ENCODE results near the gene MAPRE2. TPM values are rescaled to one million over a fixed set of nuclear protein-coding genes. Genes with fewer than 3 reads are reported as not detected.
A peak's percentile ranks its signal among the peaks of the same experiment; 100 is the strongest.

MAPRE2 gene
- total and polyA plus RNA-seq, 2 of the 13 experiments (the other 11 are each of a cell fraction or from before 2014, with no cell fraction given), result 34.5 to 67.9 TPM

DNA sequence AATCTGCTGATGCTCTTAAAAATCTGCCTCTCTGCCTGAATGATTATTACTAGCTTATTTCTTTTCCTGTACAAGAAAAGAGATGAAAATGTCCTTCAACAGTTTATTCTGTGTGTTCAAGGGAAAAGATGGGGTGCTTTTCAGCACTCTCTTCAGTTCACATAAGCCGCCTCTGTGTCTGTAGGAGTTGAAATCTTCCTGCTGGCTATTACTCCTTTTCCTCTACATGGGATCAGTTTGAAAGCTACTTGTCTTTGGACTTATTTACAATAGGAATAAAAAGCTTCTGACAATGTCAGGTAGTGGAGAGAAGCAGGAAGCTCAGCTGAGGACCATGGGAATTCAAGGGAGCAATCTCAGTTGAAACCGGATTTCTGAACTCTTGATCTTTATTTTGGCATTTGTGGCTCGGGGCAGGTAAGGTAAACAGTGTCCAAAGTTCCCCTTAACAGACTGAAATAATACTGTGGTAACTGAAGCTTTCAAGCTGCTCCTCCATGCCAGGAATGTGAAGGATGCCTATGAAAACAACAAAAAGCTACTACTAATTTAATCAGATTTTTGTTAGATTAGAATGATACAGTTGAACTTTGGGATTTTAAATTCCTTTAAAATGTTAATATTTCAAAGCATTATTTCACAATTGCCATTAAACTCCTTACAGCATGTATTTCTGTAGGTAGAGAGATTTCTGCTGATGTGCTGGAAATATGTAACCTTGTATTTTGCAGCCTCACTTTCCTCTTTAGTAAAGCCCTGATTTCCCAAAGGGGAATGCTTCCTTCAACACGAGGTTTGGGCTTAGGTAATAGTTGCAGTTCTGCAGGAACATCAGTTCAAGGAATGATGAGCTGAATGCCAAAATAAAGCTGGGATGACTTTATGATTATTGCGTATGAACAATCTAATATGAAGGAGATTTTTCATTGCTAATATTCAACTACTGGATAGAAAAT is 43.6 kb downstream of the MAPRE2 start (continued):
- no peak for TF ChIP-seq MLLT10 (CRISPR knock-in tag; IDR thresholded peaks at IDR 0.05)
- no peak for TF ChIP-seq TFDP2 (CRISPR knock-in tag; IDR thresholded peaks at IDR 0.05)
- no peak for TF ChIP-seq ZNF713 (CRISPR knock-in tag; IDR thresholded peaks at IDR 0.05)
- TF ChIP-seq, protein P1, sequence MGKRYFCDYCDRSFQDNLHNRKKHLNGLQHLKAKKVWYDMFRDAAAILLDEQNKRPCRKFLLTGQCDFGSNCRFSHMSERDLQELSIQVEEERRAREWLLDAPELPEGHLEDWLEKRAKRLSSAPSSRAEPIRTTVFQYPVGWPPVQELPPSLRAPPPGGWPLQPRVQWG (CRISPR knock-in tag; IDR thresholded peaks at IDR 0.05; ENCODE audit: borderline replicate concordance, low read depth), result no peak
- TF ChIP-seq KIAA2018 (CRISPR knock-in tag; IDR thresholded peaks at IDR 0.05; ENCODE audit: borderline replicate concordance), result no peak
- no peak for TF ChIP-seq CENPX (CRISPR knock-in tag; IDR thresholded peaks at IDR 0.05)
- peak; percentile 61 for TF ChIP-seq ASH2L (IDR thresholded peaks at IDR 0.05; ENCODE audit: insufficient read length, low read depth, low read length)
- TF ChIP-seq RFX5 (IDR thresholded peaks at IDR 0.05; ENCODE audit: low read depth, low read length), result no peak
- TF ChIP-seq, protein P2, sequence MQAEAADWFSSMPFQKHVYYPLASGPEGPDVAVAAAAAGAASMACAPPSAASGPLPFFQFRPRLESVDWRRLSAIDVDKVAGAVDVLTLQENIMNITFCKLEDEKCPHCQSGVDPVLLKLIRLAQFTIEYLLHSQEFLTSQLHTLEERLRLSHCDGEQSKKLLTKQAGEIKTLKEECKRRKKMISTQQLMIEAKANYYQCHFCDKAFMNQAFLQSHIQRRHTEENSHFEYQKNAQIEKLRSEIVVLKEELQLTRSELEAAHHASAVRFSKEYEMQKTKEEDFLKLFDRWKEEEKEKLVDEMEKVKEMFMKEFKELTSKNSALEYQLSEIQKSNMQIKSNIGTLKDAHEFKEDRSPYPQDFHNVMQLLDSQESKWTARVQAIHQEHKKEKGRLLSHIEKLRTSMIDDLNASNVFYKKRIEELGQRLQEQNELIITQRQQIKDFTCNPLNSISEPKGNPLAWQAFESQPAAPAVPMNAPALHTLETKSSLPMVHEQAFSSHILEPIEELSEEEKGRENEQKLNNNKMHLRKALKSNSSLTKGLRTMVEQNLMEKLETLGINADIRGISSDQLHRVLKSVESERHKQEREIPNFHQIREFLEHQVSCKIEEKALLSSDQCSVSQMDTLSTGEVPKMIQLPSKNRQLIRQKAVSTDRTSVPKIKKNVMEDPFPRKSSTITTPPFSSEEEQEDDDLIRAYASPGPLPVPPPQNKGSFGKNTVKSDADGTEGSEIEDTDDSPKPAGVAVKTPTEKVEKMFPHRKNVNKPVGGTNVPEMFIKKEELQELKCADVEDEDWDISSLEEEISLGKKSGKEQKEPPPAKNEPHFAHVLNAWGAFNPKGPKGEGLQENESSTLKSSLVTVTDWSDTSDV (CRISPR knock-in tag; IDR thresholded peaks at IDR 0.05), result no peak
- TF ChIP-seq ZNF589 (CRISPR knock-in tag; conservative IDR thresholded peaks at IDR 0.05), result no peak
- no peak for TF ChIP-seq GPN1 (CRISPR knock-in tag; IDR thresholded peaks at IDR 0.05; ENCODE audit: borderline replicate concordance)
- TF ChIP-seq, protein P3, sequence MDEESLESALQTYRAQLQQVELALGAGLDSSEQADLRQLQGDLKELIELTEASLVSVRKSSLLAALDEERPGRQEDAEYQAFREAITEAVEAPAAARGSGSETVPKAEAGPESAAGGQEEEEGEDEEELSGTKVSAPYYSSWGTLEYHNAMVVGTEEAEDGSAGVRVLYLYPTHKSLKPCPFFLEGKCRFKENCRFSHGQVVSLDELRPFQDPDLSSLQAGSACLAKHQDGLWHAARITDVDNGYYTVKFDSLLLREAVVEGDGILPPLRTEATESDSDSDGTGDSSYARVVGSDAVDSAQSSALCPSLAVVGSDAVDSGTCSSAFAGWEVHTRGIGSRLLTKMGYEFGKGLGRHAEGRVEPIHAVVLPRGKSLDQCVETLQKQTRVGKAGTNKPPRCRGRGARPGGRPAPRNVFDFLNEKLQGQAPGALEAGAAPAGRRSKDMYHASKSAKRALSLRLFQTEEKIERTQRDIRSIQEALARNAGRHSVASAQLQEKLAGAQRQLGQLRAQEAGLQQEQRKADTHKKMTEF (CRISPR knock-in tag; IDR thresholded peaks at IDR 0.05), result peak; percentile 45; the same call in 1 of the 2 replicates
- TF ChIP-seq RAD21 (CRISPR knock-in tag; IDR thresholded peaks at IDR 0.05), result 0 out of 2 replicates have a peak, but pooled peaks have one; percentile 27

All from HepG2 (cell line).